ENCODE data around the gene CNKSR3.

- no peak for TF ChIP-seq POLR2A (IDR thresholded peaks at IDR 0.05; ENCODE audit: low read length)
- no peak for TF ChIP-seq GATA1 (IDR thresholded peaks at IDR 0.05; ENCODE audit: low read depth, low read length)
Measured at GRCh38 chr6:154359161-154359574, 151.3 kb downstream of the CNKSR3 start.

All from erythroblast (primary cell).